Retina (tissue), 1 donor: Measurements from ENCODE around the gene KLK4.

Source experiments
- DNase-seq: peaks from one replicate; pipeline ENCODE4 v3.0.0-alpha.2; 2016

KLK4 gene

GRCh38 chr19:50878851-50879250 lies 32.3 kb downstream of the KLK4 start:
- DNase-seq: no peak

- DNase-seq: no peak
Observed at GRCh38 chr19:50877338-50877737, 33.9 kb downstream of the KLK4 start.

DNA sequence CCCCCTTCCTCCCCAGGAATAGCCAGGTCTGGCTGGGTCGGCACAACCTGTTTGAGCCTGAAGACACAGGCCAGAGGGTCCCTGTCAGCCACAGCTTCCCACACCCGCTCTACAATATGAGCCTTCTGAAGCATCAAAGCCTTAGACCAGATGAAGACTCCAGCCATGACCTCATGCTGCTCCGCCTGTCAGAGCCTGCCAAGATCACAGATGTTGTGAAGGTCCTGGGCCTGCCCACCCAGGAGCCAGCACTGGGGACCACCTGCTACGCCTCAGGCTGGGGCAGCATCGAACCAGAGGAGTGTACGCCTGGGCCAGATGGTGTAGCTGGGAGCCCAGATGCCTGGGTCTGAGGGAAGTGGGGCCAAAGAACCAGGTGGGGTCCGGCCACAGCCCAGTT lies 34.7 kb downstream of the KLK4 start:
- DNase-seq: peak; percentile 29

GRCh38 chr19:50875795-50876422 lies 35.3 kb downstream of the KLK4 start:
- no peak for DNase-seq

GRCh38 chr19:50874211-50874610 lies 37.0 kb downstream of the KLK4 start:
- DNase-seq: no peak

DNA sequence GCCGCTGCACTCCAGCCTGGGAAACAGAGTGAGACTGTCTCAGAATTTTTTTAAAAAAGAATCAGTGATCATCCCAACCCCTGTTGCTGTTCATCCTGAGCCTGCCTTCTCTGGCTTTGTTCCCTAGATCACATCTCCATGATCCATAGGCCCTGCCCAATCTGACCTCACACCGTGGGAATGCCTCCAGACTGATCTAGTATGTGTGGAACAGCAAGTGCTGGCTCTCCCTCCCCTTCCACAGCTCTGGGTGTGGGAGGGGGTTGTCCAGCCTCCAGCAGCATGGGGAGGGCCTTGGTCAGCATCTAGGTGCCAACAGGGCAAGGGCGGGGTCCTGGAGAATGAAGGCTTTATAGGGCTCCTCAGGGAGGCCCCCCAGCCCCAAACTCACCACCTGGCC lies 38.1 kb downstream of the KLK4 start, which contains the start of gene KLK2:
TSS of gene KLK2 (plus strand) at position 384 of the 400 bp plus-strand sequence. CDS start 35 bp downstream, outside the sequence.
- no peak for DNase-seq

GRCh38 chr19:50870417-50871089 lies 40.6 kb downstream of the KLK4 start:
- DNase-seq: no peak

GRCh38 chr19:50869479-50869878 lies 41.7 kb downstream of the KLK4 start:
- no peak for DNase-seq

- DNase-seq: no peak
Observed at GRCh38 chr19:50861496-50862286, 49.5 kb downstream of the KLK4 start.

DNA sequence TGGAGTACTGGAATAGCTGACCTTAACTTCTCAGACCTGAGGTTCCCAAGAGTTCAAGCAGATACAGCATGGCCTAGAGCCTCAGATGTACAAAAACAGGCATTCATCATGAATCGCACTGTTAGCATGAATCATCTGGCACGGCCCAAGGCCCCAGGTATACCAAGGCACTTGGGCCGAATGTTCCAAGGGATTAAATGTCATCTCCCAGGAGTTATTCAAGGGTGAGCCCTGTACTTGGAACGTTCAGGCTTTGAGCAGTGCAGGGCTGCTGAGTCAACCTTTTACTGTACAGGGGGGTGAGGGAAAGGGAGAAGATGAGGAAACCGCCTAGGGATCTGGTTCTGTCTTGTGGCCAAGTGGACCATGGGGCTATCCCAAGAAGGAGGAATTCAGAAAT lies 50.2 kb downstream of the KLK4 start:
- DNase-seq: no peak

DNA sequence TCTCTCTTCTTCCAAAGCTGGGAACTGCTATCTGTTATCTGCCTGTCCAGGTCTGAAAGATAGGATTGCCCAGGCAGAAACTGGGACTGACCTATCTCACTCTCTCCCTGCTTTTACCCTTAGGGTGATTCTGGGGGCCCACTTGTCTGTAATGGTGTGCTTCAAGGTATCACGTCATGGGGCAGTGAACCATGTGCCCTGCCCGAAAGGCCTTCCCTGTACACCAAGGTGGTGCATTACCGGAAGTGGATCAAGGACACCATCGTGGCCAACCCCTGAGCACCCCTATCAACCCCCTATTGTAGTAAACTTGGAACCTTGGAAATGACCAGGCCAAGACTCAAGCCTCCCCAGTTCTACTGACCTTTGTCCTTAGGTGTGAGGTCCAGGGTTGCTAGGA lies 51.3 kb downstream of the KLK4 start:
- DNase-seq: no peak

- DNase-seq: no peak
Observed at GRCh38 chr19:50858886-50859285, 52.3 kb downstream of the KLK4 start.

- no peak for DNase-seq
Observed at GRCh38 chr19:50857366-50857765, 53.8 kb downstream of the KLK4 start.
